ENCODE measurements around the gene PKP1. TPM values are rescaled to one million over a fixed set of nuclear protein-coding genes. Genes with fewer than 3 reads are reported as not detected.

The PKP1 gene
- polyA plus RNA-seq, 1 experiment: 0.05 TPM

DNA sequence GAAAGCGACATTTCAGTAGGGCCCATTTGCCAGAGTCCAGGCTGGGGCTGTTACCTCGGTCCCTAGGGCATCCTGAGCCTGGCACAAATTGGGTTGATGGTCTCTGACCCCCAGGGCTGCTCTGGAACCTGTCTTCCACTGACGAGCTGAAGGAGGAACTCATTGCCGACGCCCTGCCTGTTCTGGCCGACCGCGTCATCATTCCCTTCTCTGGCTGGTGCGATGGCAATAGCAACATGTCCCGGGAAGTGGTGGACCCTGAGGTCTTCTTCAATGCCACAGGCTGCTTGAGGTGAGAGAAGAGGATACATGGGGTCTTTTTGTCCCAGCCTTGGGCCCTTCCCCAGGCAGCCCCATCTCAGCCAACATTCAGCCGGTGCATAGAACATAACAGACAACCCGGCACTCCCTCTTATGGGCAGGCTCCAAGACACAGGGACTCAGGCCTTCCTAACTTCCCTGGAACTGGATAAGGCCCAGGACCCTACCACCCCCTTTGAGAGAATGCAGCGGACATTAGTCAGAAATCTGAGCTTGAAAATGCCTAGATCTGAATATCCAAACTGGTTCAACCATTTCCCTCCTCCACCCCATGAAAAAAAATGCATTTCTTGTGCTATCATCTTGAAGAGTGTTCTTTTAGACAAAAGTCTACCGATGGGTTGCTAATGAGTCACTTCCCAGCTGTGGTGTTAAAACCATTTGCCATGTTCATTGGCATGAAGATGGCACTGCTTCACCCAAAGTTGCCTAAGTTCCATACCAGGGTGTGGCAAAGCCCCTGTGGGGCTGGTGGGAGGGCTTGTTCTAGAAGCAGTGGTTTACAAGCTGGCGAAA is 35.4 kb downstream of the PKP1 start:
- CTCF ChIA-PET: interaction anchor here (1.8 kb wide), 1 partner anchor 64 kb away, joined by 4 read pairs; no protein-coding TSS in a partner anchor
- no peak overlapping the region for H3K4me3 ChIP-seq (ENCODE audit: low read depth, low read length)
- peaks cover 6% of the 10 kb centered on the region; the same call in 1 of the 2 replicates for H3K27me3 ChIP-seq (ENCODE audit: control insufficient read depth, insufficient read depth, low read length)
- H3K36me3 ChIP-seq (ENCODE audit: control insufficient read depth, insufficient read depth, low read length): no peaks in the 10 kb centered on the region
- no peak for DNase-seq (ENCODE audit: low read depth)
- TF ChIP-seq, protein P1, sequence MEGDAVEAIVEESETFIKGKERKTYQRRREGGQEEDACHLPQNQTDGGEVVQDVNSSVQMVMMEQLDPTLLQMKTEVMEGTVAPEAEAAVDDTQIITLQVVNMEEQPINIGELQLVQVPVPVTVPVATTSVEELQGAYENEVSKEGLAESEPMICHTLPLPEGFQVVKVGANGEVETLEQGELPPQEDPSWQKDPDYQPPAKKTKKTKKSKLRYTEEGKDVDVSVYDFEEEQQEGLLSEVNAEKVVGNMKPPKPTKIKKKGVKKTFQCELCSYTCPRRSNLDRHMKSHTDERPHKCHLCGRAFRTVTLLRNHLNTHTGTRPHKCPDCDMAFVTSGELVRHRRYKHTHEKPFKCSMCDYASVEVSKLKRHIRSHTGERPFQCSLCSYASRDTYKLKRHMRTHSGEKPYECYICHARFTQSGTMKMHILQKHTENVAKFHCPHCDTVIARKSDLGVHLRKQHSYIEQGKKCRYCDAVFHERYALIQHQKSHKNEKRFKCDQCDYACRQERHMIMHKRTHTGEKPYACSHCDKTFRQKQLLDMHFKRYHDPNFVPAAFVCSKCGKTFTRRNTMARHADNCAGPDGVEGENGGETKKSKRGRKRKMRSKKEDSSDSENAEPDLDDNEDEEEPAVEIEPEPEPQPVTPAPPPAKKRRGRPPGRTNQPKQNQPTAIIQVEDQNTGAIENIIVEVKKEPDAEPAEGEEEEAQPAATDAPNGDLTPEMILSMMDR (IDR thresholded peaks at IDR 0.05; ENCODE audit: insufficient read depth, low read depth, low read length): no peak
- POLR2A ChIA-PET: no interaction called here

DNA sequence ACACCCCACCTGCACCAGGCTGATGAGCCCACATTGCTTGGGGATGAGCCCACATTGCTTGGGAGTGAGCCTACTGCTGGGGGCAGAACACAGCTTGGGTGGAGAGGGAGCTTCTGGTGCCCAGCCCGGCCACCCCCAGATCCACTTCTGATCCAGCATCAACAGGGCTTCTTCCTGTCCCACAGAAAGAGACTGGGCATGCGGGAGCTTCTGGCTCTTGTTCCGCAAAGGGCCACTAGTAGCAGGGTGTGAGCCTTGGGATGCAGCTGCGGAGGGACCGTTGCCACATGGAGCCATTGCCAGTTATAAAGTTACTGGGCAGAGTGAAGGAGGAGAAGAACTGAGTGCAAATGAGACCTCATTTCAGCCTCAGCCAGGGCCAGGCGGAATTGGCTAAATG is 36.3 kb downstream of the PKP1 start:
- TF ChIP-seq, protein P1 (IDR thresholded peaks at IDR 0.05; ENCODE audit: insufficient read depth, low read depth, low read length): no peak
- no peaks in the 10 kb centered on the region for H3K36me3 ChIP-seq (ENCODE audit: control insufficient read depth, insufficient read depth, low read length)
- DNase-seq (ENCODE audit: low read depth): no peak
- H3K27me3 ChIP-seq (ENCODE audit: control insufficient read depth, insufficient read depth, low read length): peaks cover 6% of the 10 kb centered on the region; the same call in 1 of the 2 replicates
- ChIA-PET CTCF (interaction anchor here (1.8 kb wide), 1 partner anchor 65 kb away, joined by 4 read pairs; no protein-coding TSS in a partner anchor), POLR2A (no interaction called here)
- H3K4me3 ChIP-seq (ENCODE audit: low read depth, low read length): no peak overlapping the region

DNA sequence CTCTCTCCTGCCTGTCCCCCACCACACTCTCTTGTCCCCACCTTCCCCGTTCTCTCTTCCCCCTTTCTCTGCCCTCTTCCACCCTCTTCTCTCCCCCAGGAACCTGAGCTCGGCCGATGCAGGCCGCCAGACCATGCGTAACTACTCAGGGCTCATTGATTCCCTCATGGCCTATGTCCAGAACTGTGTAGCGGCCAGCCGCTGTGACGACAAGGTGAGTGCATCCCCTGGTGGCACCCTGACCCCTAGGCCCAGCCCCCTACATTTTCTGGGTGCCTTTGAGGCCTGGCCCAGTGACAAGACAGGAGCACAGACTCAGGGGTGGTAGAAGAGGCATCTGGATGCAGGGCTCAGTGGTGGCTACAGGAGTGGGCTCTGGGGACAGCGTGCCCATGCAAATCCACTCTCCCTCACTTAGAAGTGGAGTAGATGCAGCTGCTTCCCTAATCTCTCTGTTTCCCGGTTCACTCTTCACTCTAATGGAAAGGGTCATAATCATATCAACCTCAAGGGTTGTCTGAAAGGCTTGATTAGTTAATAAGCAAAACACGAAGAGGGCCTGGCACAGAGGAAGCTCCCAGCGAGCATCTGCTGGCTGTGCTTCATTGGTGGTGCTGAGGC is 37.0 kb downstream of the PKP1 start:
- TF ChIP-seq, protein P1 (IDR thresholded peaks at IDR 0.05; ENCODE audit: insufficient read depth, low read depth, low read length): no peak
- POLR2A ChIA-PET: no interaction called here
- H3K36me3 ChIP-seq (ENCODE audit: control insufficient read depth, insufficient read depth, low read length): no peaks in the 10 kb centered on the region
- no peak overlapping the region for H3K4me3 ChIP-seq (ENCODE audit: low read depth, low read length)
- peaks cover 7% of the 10 kb centered on the region; the same call in 1 of the 2 replicates for H3K27me3 ChIP-seq (ENCODE audit: control insufficient read depth, insufficient read depth, low read length)
- CTCF ChIA-PET: interaction anchor here (1.8 kb wide), 1 partner anchor 66 kb away, joined by 4 read pairs; no protein-coding TSS in a partner anchor
- no peak for DNase-seq (ENCODE audit: low read depth)

DNA sequence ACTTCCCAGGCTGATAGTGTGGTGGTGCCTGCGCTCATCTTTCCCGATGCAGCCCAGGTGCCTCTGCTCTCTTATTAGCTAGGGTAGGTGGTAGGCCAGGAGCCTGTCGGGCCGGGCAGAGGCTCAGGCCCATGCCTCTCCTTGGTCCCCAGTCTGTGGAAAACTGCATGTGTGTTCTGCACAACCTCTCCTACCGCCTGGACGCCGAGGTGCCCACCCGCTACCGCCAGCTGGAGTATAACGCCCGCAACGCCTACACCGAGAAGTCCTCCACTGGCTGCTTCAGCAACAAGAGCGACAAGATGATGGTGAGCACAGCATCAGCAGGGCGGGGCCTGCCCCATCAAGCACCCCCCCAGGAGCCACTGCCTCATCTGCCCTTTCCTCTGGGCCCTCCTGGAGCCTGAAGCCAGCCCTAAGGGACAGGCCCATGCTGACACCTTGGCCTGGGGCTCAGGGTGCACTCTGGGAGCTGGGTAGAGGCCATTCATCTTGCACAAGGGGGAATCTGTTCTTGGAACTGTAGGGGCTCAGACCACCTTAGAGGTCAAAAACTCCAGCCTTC is 38.6 kb downstream of the PKP1 start:
- TF ChIP-seq, protein P1 (IDR thresholded peaks at IDR 0.05; ENCODE audit: insufficient read depth, low read depth, low read length): no peak
- Histone ChIP-seq H3K36me3 (ENCODE audit: control insufficient read depth, insufficient read depth, low read length) (no peaks in the 10 kb centered on the region), H3K27me3 (ENCODE audit: control insufficient read depth, insufficient read depth, low read length) (peaks cover 1% of the 10 kb centered on the region; the same call in 1 of the 2 replicates), H3K4me3 (ENCODE audit: low read depth, low read length) (no peak overlapping the region)
- ChIA-PET CTCF (interaction anchor here (1.4 kb wide), 1 partner anchor 27 kb away, joined by 3 read pairs; no protein-coding TSS in a partner anchor), POLR2A (no interaction called here)
- DNase-seq (ENCODE audit: low read depth): no peak

Data from BJ (cell line).